RWPE2 (cell line): ENCODE results near the gene RRP8.

ENCODE experiments used
- ATAC-seq: fragments of 200-7000 bp; cut with Tn5 transposase; 3 replicates; pipeline ENCODE4 v1.9.1; 2021; ENCODE audit warnings: low read depth
- DNase-seq: peaks from one replicate; pipeline ENCODE4 v3.0.0-alpha.2; 2020; ENCODE audit warnings: low spot score
- H3K27ac ChIP-seq: fragments of 450-650 bp; 2 replicates; pipeline ENCODE4 v1.5.1; 2017; ENCODE audit warnings: mild to moderate bottlenecking; ENCODE audit not compliant: poor library complexity, severe bottlenecking
- H3K27me3 ChIP-seq: fragments of 250-450 bp; sonication (Bioruptor Pico); 2 replicates; pipeline ENCODE4 v1.5.1; 2021; ENCODE audit warnings: mild to moderate bottlenecking, moderate library complexity; ENCODE audit not compliant: insufficient read depth, poor library complexity, severe bottlenecking
- H3K36me3 ChIP-seq: fragments of 250-450 bp; sonication (Bioruptor Pico); 2 replicates; pipeline ENCODE4 v1.5.1; 2020; ENCODE audit warnings: low read depth, mild to moderate bottlenecking, moderate library complexity
- H3K4me1 ChIP-seq: fragments of 250-450 bp; sonication (Bioruptor Pico); 2 replicates; pipeline ENCODE4 v1.5.1; 2021; ENCODE audit warnings: mild to moderate bottlenecking, moderate library complexity; ENCODE audit not compliant: insufficient read depth, poor library complexity, severe bottlenecking
- H3K4me3 ChIP-seq: fragments of 250-450 bp; sonication (Bioruptor Pico); 2 replicates; pipeline ENCODE4 v1.5.1; 2021; ENCODE audit warnings: mild to moderate bottlenecking, moderate library complexity; ENCODE audit not compliant: severe bottlenecking
- H3K9me3 ChIP-seq: fragments of 250-450 bp; sonication (Bioruptor Pico); 2 replicates; pipeline ENCODE4 v1.5.1; 2021; ENCODE audit warnings: mild to moderate bottlenecking, moderate library complexity; ENCODE audit not compliant: severe bottlenecking
- CTCF ChIP-seq: fragments of 450-650 bp; IDR thresholded peaks from one replicate; pipeline ENCODE4 v1.5.1; 2017; ENCODE audit warnings: mild to moderate bottlenecking, moderate library complexity; ENCODE audit not compliant: poor library complexity, severe bottlenecking

The RRP8 gene

GRCh38 chr11:6629892-6630631 is 26.6 kb upstream of the RRP8 start:
- Histone ChIP-seq H3K27me3 (no peaks in the 10 kb centered on the region), H3K27ac (no peak overlapping the region), H3K9me3 (no peaks in the 10 kb centered on the region), H3K4me3 (no peak overlapping the region), H3K4me1 (no peaks in the 10 kb centered on the region), H3K36me3 (no peaks in the 10 kb centered on the region)
- no peak for TF ChIP-seq CTCF
- DNase-seq (no peak), ATAC-seq (no peak)

DNA sequence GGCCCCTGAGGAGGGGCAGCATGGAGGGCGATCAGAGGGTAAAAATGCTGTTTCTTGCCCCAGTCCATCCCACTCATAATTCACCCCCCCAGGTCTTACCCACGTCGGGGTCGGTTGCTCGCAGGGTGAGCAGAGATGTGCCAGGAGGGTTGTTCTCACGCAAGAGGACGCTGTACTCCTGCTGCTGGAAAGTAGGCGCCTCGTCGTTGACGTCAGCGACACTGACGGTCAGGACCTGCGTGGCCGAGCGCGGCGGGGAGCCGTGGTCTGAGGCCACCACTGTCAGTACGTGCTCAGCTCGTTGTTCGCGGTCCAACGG is 26.1 kb upstream of the RRP8 start:
- no peak for ATAC-seq

GRCh38 chr11:6628526-6628925 is 25.1 kb upstream of the RRP8 start:
- no peak for TF ChIP-seq CTCF
- no peak for ATAC-seq
- no peaks in the 10 kb centered on the region for H3K36me3 ChIP-seq

More for the DNA sequence above, 26.1 kb upstream of the RRP8 start:
- Histone ChIP-seq H3K27me3 (no peaks in the 10 kb centered on the region), H3K4me3 (no peak overlapping the region), H3K4me1 (no peaks in the 10 kb centered on the region), H3K36me3 (no peaks in the 10 kb centered on the region), H3K9me3 (no peaks in the 10 kb centered on the region), H3K27ac (no peak overlapping the region)
- TF ChIP-seq CTCF = no peak
- no peak for DNase-seq

GRCh38 chr11:6627762-6628241 is 24.4 kb upstream of the RRP8 start:
- no peak for ATAC-seq

More at GRCh38 chr11:6628526-6628925, 25.1 kb upstream of the RRP8 start:
- Histone ChIP-seq H3K4me3 (no peak overlapping the region), H3K9me3 (no peaks in the 10 kb centered on the region), H3K27me3 (no peaks in the 10 kb centered on the region), H3K4me1 (no peaks in the 10 kb centered on the region), H3K27ac (no peak overlapping the region)
- no peak for DNase-seq

More at GRCh38 chr11:6627762-6628241, 24.4 kb upstream of the RRP8 start:
- Histone ChIP-seq H3K9me3 (no peaks in the 10 kb centered on the region), H3K27ac (no peak overlapping the region), H3K4me1 (no peaks in the 10 kb centered on the region), H3K4me3 (no peak overlapping the region), H3K27me3 (no peaks in the 10 kb centered on the region), H3K36me3 (no peaks in the 10 kb centered on the region)
- DNase-seq = no peak
- TF ChIP-seq CTCF = no peak
